ENCODE results near the gene FZD2. TPM values are rescaled to one million over a fixed set of nuclear protein-coding genes. Genes with fewer than 3 reads are reported as not detected.

Gene FZD2
- total and polyA plus RNA-seq, 2 of the 13 experiments (the other 11 are each of a cell fraction or from before 2014, with no cell fraction given), result 0.07 to 0.13 TPM

GRCh38 chr17:44558334-44558709 lies 1.0 kb downstream of the FZD2 start:
- no peak for FAIRE-seq
- no peak for DNase-seq (ENCODE audit: low spot score)
- H3K9ac ChIP-seq (ENCODE audit: insufficient read depth, low read depth, low read length), result no peak overlapping the region
- no peak overlapping the region for H3K4me2 ChIP-seq (ENCODE audit: low read depth, low read length)
- no peaks in the 10 kb centered on the region for H3K79me2 ChIP-seq (ENCODE audit: insufficient read depth, low read length)
- H3K4me3 ChIP-seq (replicated peaks in 1 of 3; ENCODE audit: insufficient read depth in 1 of 3, low read depth in 2 of 3, low read length in 3 of 3), result no peak overlapping the region
- ChIA-PET POLR2A (no interaction called here), CTCF (ENCODE audit: low intra/inter-chr PET ratio, low total read pairs) (no interaction called here)
- in situ Hi-C loops (cut with HindIII; ENCODE audit: extremely low pct_ligation_motif_present, low pct_unique_long_range_greater_than_20kb), result no loop called here
- H3K36me3 ChIP-seq (replicated peaks in 1 of 2; ENCODE audit: control insufficient read depth in 1 of 2, insufficient read depth in 2 of 2, low read length in 2 of 2), result no peaks in the 10 kb centered on the region
- no peaks in the 10 kb centered on the region for H4K20me1 ChIP-seq (ENCODE audit: insufficient read depth, low read length)
- no peak for ATAC-seq
- BruUV-seq (replicated peaks), result no TSS peak
- no peak overlapping the region for H3K27ac ChIP-seq (ENCODE audit: extremely low read length, insufficient read depth, low read length)
- 84% methylated on average over 31 of the region's 31 CpGs for WGBS (ENCODE audit: low lambda C conversion rate)
- H2AFZ ChIP-seq (ENCODE audit: low read length), result no peak overlapping the region
- TF ChIP-seq ZHX1 (CRISPR knock-in tag; IDR thresholded peaks at IDR 0.05; ENCODE audit: low read depth), result no peak
- TF ChIP-seq FLYWCH1 (CRISPR knock-in tag; IDR thresholded peaks at IDR 0.05), result no peak
- TF ChIP-seq ZNF264 (CRISPR knock-in tag; IDR thresholded peaks at IDR 0.05), result no peak
- TF ChIP-seq AKAP8 (CRISPR knock-in tag; IDR thresholded peaks at IDR 0.05), result no peak
- no peak for TF ChIP-seq ZNF326 (CRISPR knock-in tag; IDR thresholded peaks at IDR 0.05; ENCODE audit: borderline replicate concordance)
- no peak for TF ChIP-seq PAWR (CRISPR knock-in tag; IDR thresholded peaks at IDR 0.05; ENCODE audit: borderline replicate concordance)
- TF ChIP-seq NFYB (CRISPR knock-in tag; IDR thresholded peaks at IDR 0.05), result no peak
- no peak for TF ChIP-seq FOXO1 (CRISPR knock-in tag; IDR thresholded peaks at IDR 0.05)
- no peak for TF ChIP-seq ZNF501 (CRISPR knock-in tag; IDR thresholded peaks at IDR 0.05)
- TF ChIP-seq MBD4 (IDR thresholded peaks at IDR 0.05; ENCODE audit: borderline replicate concordance, low read length), result no peak
- TF ChIP-seq ZNF382 (CRISPR knock-in tag; IDR thresholded peaks at IDR 0.05; ENCODE audit: borderline replicate concordance), result no peak
- H3K27me3 ChIP-seq (ENCODE audit: control insufficient read depth in 1 of 2, insufficient read depth in 2 of 2, low read length in 2 of 2), result peaks cover 12 to 74% of the 10 kb centered on the region in 2 experiments; a peak in 4 of 5 replicates
- H3K4me1 ChIP-seq (ENCODE audit: insufficient read depth, low read length), result peaks cover 16% of the 10 kb centered on the region
- H3K9me3 ChIP-seq (ENCODE audit: low read length), result no peaks in the 10 kb centered on the region
- intact Hi-C loops (cut with micrococcal nuclease; ENCODE audit: unreplicated experiment), result no loop called here
